GM21786 (cell line): ENCODE data around the gene GHRH.

Source experiments
- ATAC-seq: cut with Tn5 transposase; IDR thresholded peaks from one replicate; pipeline ENCODE4 v1.9.1; 2021; ENCODE audit not compliant: unreplicated experiment

GHRH gene

GRCh38 chr20:37209661-37210314, 51.8 kb downstream of the GHRH start:
- ATAC-seq, result no peak

GRCh38 chr20:37209193-37209592, 52.4 kb downstream of the GHRH start:
- no peak for ATAC-seq

- ATAC-seq, result no peak
Measured at GRCh38 chr20:37207171-37207570, 54.4 kb downstream of the GHRH start.

- no peak for ATAC-seq
Measured at GRCh38 chr20:37205794-37206193, 55.8 kb downstream of the GHRH start.

GRCh38 chr20:37205130-37205529, 56.5 kb downstream of the GHRH start:
- no peak for ATAC-seq

GRCh38 chr20:37204056-37204455, 57.6 kb downstream of the GHRH start:
- no peak for ATAC-seq

- no peak for ATAC-seq
Measured at GRCh38 chr20:37202267-37202943, 59.2 kb downstream of the GHRH start.

GRCh38 chr20:37201827-37202162, 59.8 kb downstream of the GHRH start:
- no peak for ATAC-seq
